SW480 (cell line): ENCODE data around the gene APMAP.
"Not testable (repeated sequence)": the region's sequence is repeated elsewhere in the genome, so short reads cannot be mapped to it uniquely, and the experiment has no call there.

Experiments
- DNase-seq: peaks from one replicate; pipeline ENCODE4 v3.0.0-alpha.2; 2016; ENCODE audit warnings: low spot score

Gene APMAP

GRCh38 chr20:25006431-25007167 lies 14.0 kb upstream of the APMAP start:
- DNase-seq, result no peak

- DNase-seq, result no peak
These were observed 13.1 kb upstream of the APMAP start for GRCh38 chr20:25005661-25006060.

- DNase-seq, result no peak
These were observed 12.7 kb upstream of the APMAP start for GRCh38 chr20:25005220-25005619.

- DNase-seq, result no peak
These were observed 10.5 kb upstream of the APMAP start for GRCh38 chr20:25003002-25003401.

GRCh38 chr20:25001323-25001722 lies 8.8 kb upstream of the APMAP start:
- not testable (repeated sequence) for DNase-seq

GRCh38 chr20:25000268-25000801 lies 7.8 kb upstream of the APMAP start:
- peak; percentile 43 for DNase-seq

GRCh38 chr20:24999568-24999967 lies 7.0 kb upstream of the APMAP start:
- DNase-seq, result no peak

- DNase-seq, result no peak
These were observed 6.3 kb upstream of the APMAP start for GRCh38 chr20:24998631-24999445.

GRCh38 chr20:24998121-24998520 lies 5.6 kb upstream of the APMAP start:
- DNase-seq, result no peak

- no peak for DNase-seq
These were observed 4.2 kb upstream of the APMAP start for GRCh38 chr20:24996449-24997377.

- DNase-seq, result peak; percentile 27
These were observed 3.3 kb upstream of the APMAP start for GRCh38 chr20:24995741-24996448.

GRCh38 chr20:24994470-24995368 lies 2.2 kb upstream of the APMAP start:
- peak; percentile 80 for DNase-seq

- no peak for DNase-seq
These were observed 1.6 kb upstream of the APMAP start for GRCh38 chr20:24994186-24994465.

- peak; percentile 81 for DNase-seq
These were observed 1.0 kb upstream of the APMAP start for GRCh38 chr20:24993337-24994185.

- DNase-seq, result peak; percentile 49
These were observed 559 bp downstream of the APMAP start for GRCh38 chr20:24991897-24992486.

GRCh38 chr20:24990810-24991252 lies 1.7 kb downstream of the APMAP start:
- DNase-seq, result no peak

- DNase-seq, result no peak
These were observed 3.4 kb downstream of the APMAP start for GRCh38 chr20:24989162-24989561.

GRCh38 chr20:24987873-24988835 lies 4.4 kb downstream of the APMAP start:
- no peak for DNase-seq
